ENCODE data around the gene SHH.

Gene SHH

GRCh38 chr7:155764438-155764793 lies 47.8 kb downstream of the SHH start:
- DNase-seq (ENCODE audit: low spot score): no peak

- peak; percentile 31 for DNase-seq (ENCODE audit: low spot score)
Observed at GRCh38 chr7:155763691-155764437, 48.4 kb downstream of the SHH start.

GRCh38 chr7:155763122-155763521 lies 49.1 kb downstream of the SHH start:
- no peak for DNase-seq (ENCODE audit: low spot score)

DNA sequence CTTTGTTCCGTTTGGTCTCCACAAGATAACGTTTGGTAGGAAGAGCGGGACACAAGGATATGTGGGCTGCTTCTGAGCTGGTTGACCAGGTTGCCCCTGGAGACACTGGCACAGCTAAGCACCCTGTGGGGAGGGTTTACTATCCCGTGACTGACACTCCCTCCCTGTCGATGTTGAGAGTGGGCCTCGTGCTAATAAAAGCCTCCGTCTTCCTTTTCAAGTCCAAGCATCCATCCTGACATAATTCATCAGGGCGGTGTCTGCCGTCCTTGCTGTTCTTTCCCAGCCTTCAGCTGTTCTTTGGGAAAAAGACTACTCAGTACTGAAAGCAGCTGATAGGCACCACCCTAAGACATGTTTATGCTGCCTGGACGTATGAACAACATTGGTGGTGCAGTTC lies 49.6 kb downstream of the SHH start:
- DNase-seq (ENCODE audit: low spot score): no peak

- DNase-seq (ENCODE audit: low spot score): no peak
Observed at GRCh38 chr7:155762036-155762435, 50.2 kb downstream of the SHH start.

DNA sequence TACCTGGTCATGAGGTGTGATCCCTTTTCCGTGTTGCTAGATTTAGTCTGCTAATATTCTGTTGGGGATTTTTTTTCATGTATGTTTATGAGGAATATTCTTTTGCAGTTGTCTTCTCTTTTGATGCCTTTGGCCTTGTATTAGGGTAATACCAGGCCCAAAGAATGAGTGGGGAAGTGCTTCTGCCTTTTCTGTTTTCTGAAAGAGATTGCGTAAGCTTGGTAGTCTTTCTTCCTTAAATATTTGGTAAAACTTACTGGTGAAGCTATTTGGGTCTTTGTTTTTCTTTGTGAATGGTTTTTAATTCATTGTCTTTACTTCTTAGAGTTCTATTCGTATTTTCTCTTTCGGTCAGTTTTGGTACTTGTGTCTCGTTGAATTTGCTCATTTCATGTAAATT lies 51.1 kb downstream of the SHH start:
- DNase-seq (ENCODE audit: low spot score): no peak

- no peak for DNase-seq (ENCODE audit: low spot score)
Observed at GRCh38 chr7:155759740-155760430, 52.4 kb downstream of the SHH start.

DNA sequence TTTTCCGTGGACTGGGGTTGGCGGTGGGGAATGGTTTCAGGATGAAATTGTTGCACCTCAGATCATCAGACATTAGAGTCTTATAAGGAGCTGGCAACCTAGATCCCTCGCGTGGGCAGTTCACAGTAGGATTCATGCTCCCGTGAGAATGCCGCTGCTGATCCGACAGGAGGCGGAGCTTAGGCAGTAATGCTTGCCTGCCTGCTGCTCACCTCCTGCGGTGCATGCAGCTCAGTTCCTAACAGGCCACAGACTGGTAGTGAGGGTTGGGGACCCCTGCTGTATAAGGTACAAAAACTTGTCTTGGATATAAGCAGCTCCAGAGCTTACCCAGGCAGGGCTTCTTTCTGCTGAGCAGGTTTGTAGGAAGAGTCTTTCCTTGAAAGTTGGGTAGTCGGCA lies 53.9 kb downstream of the SHH start:
- no peak for DNase-seq (ENCODE audit: low spot score)

GRCh38 chr7:155756322-155756721 lies 55.9 kb downstream of the SHH start:
- DNase-seq (ENCODE audit: low spot score): no peak

DNA sequence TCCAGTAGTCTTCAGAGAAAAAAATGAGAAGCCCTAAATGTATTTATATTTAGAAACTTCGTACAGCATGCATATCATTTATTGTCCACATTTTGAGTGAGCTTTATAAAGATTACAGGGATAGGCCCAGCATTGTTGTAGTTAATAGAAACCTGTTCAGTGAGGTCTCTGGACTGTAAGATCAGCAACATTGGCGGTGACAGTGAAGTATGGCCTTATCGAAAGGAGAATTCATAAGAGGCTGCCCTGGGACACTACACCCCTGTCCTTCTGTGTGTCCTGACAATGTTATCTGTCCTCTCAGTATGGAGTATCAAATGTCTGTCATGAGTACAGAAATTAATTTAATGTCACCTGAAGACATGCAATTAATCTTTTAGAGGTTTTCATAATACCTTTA lies 57.2 kb downstream of the SHH start:
- no peak for DNase-seq (ENCODE audit: low spot score)

GRCh38 chr7:155754165-155754564 lies 58.1 kb downstream of the SHH start:
- DNase-seq (ENCODE audit: low spot score): no peak

GRCh38 chr7:155753446-155753965 lies 58.8 kb downstream of the SHH start:
- DNase-seq (ENCODE audit: low spot score): no peak

- no peak for DNase-seq (ENCODE audit: low spot score)
Observed at GRCh38 chr7:155752756-155753445, 59.4 kb downstream of the SHH start.

GRCh38 chr7:155751409-155751808 lies 60.9 kb downstream of the SHH start:
- no peak for DNase-seq (ENCODE audit: low spot score)

DNA sequence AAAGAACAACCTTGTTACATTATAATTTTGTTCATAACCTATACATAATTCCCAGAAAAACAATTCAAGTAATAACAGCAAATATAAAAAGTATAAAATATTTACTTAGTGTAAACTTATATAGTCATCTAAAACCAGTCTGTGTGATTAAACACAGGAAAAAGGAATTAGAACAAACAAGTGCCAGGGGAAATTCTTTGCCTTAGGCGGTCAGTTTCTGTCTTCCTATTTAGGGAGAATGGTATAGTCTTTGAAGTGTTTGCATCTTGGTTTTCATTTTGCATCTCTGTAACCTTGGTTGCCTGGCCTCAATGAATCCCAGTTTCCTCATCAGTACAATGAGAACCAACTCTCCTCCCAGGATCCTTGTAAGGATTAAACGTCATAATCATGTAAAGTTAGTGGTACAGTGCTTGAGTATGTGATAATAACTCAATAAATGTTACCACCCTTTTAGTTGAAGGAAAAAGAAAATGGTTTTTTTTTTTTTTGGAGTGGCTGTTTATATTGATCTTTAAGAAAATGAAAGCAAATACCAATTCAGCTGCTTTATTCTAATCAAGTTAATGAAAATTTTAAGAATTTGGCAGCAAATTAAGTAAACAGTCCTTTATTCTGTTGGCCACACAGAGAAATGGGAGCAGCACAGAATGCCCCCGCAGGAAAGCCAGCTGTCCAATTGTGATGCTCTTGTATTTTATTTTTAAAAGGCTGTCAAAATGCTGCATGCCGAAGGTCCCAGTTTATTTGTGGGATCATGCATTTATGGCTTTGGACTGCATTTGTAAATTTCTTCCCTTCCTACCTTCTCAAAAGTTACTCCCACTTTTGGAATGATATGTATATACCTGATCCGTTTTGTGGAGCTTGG lies 61.8 kb downstream of the SHH start:
- no peak for DNase-seq (ENCODE audit: low spot score)

Data from AG08395 (cell line).